ENCODE results near the gene OR8D1.
"Not testable (repeated sequence)": the region's sequence is repeated elsewhere in the genome, so short reads cannot be mapped to it uniquely, and the experiment has no call there.

The OR8D1 gene

GRCh38 chr11:124285610-124286344 is 28.0 kb downstream of the OR8D1 start:
- no peak for DNase-seq (ENCODE audit: low read depth in 2 of 2)

GRCh38 chr11:124278261-124278660 is 35.5 kb downstream of the OR8D1 start:
- no peak for DNase-seq (ENCODE audit: low read depth in 2 of 2)

DNA sequence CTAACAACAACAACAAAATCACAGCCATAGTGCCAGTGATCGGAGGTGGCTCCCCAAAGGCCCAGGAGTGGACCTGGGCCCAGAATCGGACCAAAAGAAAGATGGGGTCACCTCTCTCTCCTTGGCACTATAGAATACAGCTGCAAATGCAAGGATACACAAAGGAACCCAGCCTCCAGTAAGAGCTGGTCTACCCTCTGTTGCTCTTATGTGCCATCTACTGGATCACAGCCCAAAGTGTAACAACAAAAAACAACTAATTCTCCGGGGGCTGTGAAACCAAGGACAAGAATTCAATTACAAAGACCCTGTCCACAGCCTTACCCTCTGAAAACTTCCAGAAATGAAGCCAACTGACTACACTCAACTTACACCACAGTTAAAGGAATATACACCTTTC is 35.9 kb downstream of the OR8D1 start:
- DNase-seq (ENCODE audit: low read depth in 2 of 2) = no peak

- no peak for DNase-seq (ENCODE audit: low read depth in 2 of 2)
Observed at GRCh38 chr11:124277207-124277606, 36.5 kb downstream of the OR8D1 start.

GRCh38 chr11:124276081-124276480 is 37.7 kb downstream of the OR8D1 start:
- no peak for DNase-seq (ENCODE audit: low read depth in 2 of 2)

- no peak for DNase-seq (ENCODE audit: low read depth in 2 of 2)
Observed at GRCh38 chr11:124274000-124274399, 39.7 kb downstream of the OR8D1 start.

DNA sequence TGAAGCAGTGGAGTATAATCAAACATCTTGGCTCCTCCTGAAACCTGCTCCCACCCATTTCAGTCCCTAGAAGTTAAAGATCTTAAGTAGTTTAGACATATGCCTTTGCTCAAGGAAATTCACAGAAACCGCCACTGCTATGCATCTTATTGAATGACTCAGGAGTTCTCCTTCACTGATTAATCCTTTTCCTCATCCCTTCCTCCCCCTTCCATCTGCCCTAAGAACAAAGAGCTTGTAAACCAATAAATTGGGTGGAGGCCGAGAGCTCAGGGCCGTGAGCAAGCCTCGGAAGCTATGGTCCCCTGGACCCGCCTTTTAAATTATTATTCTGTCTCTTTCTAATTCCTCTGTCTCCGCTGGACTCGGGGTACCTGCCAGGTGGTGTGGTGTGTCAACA is 42.9 kb downstream of the OR8D1 start:
- DNase-seq (ENCODE audit: low read depth in 2 of 2) = not testable (repeated sequence)

DNA sequence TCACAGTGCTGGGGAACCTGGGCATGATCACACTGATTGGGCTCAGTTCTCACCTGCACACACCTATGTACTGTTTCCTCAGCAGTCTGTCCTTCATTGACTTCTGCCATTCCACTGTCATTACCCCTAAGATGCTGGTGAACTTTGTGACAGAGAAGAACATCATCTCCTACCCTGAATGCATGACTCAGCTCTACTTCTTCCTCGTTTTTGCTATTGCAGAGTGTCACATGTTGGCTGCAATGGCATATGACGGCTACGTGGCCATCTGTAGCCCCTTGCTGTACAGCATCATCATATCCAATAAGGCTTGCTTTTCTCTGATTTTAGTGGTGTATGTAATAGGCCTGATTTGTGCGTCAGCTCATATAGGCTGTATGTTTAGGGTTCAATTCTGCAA is 48.7 kb downstream of the OR8D1 start:
- not testable (repeated sequence) for DNase-seq (ENCODE audit: low read depth in 2 of 2)

DNA sequence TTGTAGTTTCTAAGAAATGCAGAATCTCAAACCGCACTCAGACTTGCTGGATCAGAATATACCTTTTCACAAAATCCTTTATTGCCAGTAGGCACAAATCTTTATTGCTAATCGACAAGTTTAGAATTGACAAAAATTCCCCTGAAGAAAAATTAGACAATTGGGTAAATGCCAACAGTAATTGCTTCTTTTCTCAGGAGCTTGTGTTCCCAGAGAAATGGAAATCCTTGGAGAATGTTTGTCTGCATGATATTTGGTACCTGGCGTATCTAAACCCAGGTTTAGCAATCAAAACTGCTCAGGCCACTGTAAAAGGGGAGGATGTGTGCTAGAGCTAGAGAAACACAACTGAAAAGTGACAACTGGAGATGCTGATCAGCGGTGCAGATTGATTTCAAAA is 57.7 kb downstream of the OR8D1 start, which contains the start of gene OR8G5:
Gene OR8G5 (plus strand): TSS at position 301 of the 400 bp plus-strand sequence. CDS start 8,556 bp downstream, outside the sequence.
- DNase-seq (ENCODE audit: low read depth in 2 of 2) = no peak

Data from stimulated activated CD8-positive, alpha-beta memory T cell treated with anti-CD3 and anti-CD28 coated beads, Interleukin-7, amount 100 ng/mL, for 4 hours (primary cell).